ENCODE data around the gene SFT2D1.
"Not testable (repeated sequence)": the region's sequence is repeated elsewhere in the genome, so short reads cannot be mapped to it uniquely, and the experiment has no call there.

The SFT2D1 gene

GRCh38 chr6:166387642-166388289 is 45.4 kb upstream of the SFT2D1 start:
- no peak overlapping the region for H3K27ac ChIP-seq (ENCODE audit: low read length)
- H3K4me1 ChIP-seq (ENCODE audit: low read length) = no peaks in the 10 kb centered on the region
- no peaks in the 10 kb centered on the region for H4K20me1 ChIP-seq (ENCODE audit: insufficient read depth, low read length)
- DNase-seq = no peak
- no peak overlapping the region for H3K4me3 ChIP-seq (ENCODE audit: low read length)
- no peaks in the 10 kb centered on the region for H3K27me3 ChIP-seq (replicated peaks; ENCODE audit: insufficient read depth, low read length)
- no peaks in the 10 kb centered on the region for H3K79me2 ChIP-seq (ENCODE audit: low read length)
- H2AFZ ChIP-seq (ENCODE audit: low read length) = no peak overlapping the region
- H3K9me2 ChIP-seq (replicated peaks; ENCODE audit: insufficient read depth, low read length) = no peaks in the 10 kb centered on the region
- no peak overlapping the region for H3K9ac ChIP-seq (ENCODE audit: low read length)
- no peaks in the 10 kb centered on the region for H3K36me3 ChIP-seq (replicated peaks; ENCODE audit: insufficient read depth, low read length)
- peaks cover 5% of the 10 kb centered on the region; the same call in 1 of the 2 replicates for H3F3A ChIP-seq (ENCODE audit: insufficient read depth, low read length)
- no peak overlapping the region for H3K4me2 ChIP-seq (ENCODE audit: low read depth, low read length)
- H3K9me3 ChIP-seq (replicated peaks; ENCODE audit: insufficient read depth, low read length) = no peaks in the 10 kb centered on the region
- TF ChIP-seq EZH2 (optimal IDR thresholded peaks at IDR 0.05; ENCODE audit: low read depth, low read length) (no peak), EZH2phosphoT487 (IDR thresholded peaks at IDR 0.05; ENCODE audit: low read length) (no peak), CTCF (IDR thresholded peaks at IDR 0.05; ENCODE audit: low read length) (no peak)

- not testable (repeated sequence) for H2AFZ ChIP-seq (ENCODE audit: low read length); H3K9me2 ChIP-seq (replicated peaks; ENCODE audit: insufficient read depth, low read length)
These were observed 44.8 kb upstream of the SFT2D1 start for GRCh38 chr6:166387098-166387497.

GRCh38 chr6:166386111-166386510 is 43.8 kb upstream of the SFT2D1 start:
- H3K9me2 ChIP-seq (replicated peaks; ENCODE audit: insufficient read depth, low read length) = no peaks in the 10 kb centered on the region
- H3K27ac ChIP-seq (ENCODE audit: low read length) = no peak overlapping the region
- H3F3A ChIP-seq (ENCODE audit: insufficient read depth, low read length) = peaks cover 5% of the 10 kb centered on the region; the same call in 1 of the 2 replicates
- H3K36me3 ChIP-seq (replicated peaks; ENCODE audit: insufficient read depth, low read length) = no peaks in the 10 kb centered on the region
- no peak overlapping the region for H3K4me2 ChIP-seq (ENCODE audit: low read depth, low read length)
- no peaks in the 10 kb centered on the region for H3K9me3 ChIP-seq (replicated peaks; ENCODE audit: insufficient read depth, low read length)
- no peak overlapping the region for H3K4me3 ChIP-seq (ENCODE audit: low read length)
- H3K4me1 ChIP-seq (ENCODE audit: low read length) = no peaks in the 10 kb centered on the region
- H3K27me3 ChIP-seq (replicated peaks; ENCODE audit: insufficient read depth, low read length) = no peaks in the 10 kb centered on the region
- no peaks in the 10 kb centered on the region for H4K20me1 ChIP-seq (ENCODE audit: insufficient read depth, low read length)
- no peak for DNase-seq
- H3K79me2 ChIP-seq (ENCODE audit: low read length) = peaks cover 9% of the 10 kb centered on the region
- TF ChIP-seq EZH2phosphoT487 (IDR thresholded peaks at IDR 0.05; ENCODE audit: low read length) = no peak
- no peak for TF ChIP-seq CTCF (IDR thresholded peaks at IDR 0.05; ENCODE audit: low read length)
- H2AFZ ChIP-seq (ENCODE audit: low read length) = no peak overlapping the region
- H3K9ac ChIP-seq (ENCODE audit: low read length) = no peak overlapping the region

More at GRCh38 chr6:166387098-166387497, 44.8 kb upstream of the SFT2D1 start:
- not testable (repeated sequence) for H3K9ac ChIP-seq (ENCODE audit: low read length); DNase-seq; H3K27me3 ChIP-seq (replicated peaks; ENCODE audit: insufficient read depth, low read length); H3K27ac ChIP-seq (ENCODE audit: low read length); H3K4me1 ChIP-seq (ENCODE audit: low read length); H3K36me3 ChIP-seq (replicated peaks; ENCODE audit: insufficient read depth, low read length); H3K9me3 ChIP-seq (replicated peaks; ENCODE audit: insufficient read depth, low read length); H3K4me3 ChIP-seq (ENCODE audit: low read length); H4K20me1 ChIP-seq (ENCODE audit: insufficient read depth, low read length); H3K4me2 ChIP-seq (ENCODE audit: low read depth, low read length); H3F3A ChIP-seq (ENCODE audit: insufficient read depth, low read length); H3K79me2 ChIP-seq (ENCODE audit: low read length)

GRCh38 chr6:166383802-166384363 is 41.5 kb upstream of the SFT2D1 start:
- H3K9me2 ChIP-seq (replicated peaks; ENCODE audit: insufficient read depth, low read length); H3K9me3 ChIP-seq (replicated peaks; ENCODE audit: insufficient read depth, low read length); H3K27me3 ChIP-seq (replicated peaks; ENCODE audit: insufficient read depth, low read length); H3F3A ChIP-seq (ENCODE audit: insufficient read depth, low read length); H4K20me1 ChIP-seq (ENCODE audit: insufficient read depth, low read length); H3K4me1 ChIP-seq (ENCODE audit: low read length); H3K36me3 ChIP-seq (replicated peaks; ENCODE audit: insufficient read depth, low read length): not testable (repeated sequence)
- Histone ChIP-seq H3K79me2 (ENCODE audit: low read length) (peaks cover 31% of the 10 kb centered on the region), H3K27ac (ENCODE audit: low read length) (peak overlapping the region; percentile 89), H3K9ac (ENCODE audit: low read length) (peak overlapping the region; percentile 71), H3K4me3 (ENCODE audit: low read length) (peak overlapping the region; percentile 69), H2AFZ (ENCODE audit: low read length) (peak overlapping the region; percentile 30; the same call in 1 of the 2 replicates), H3K4me2 (ENCODE audit: low read depth, low read length) (peak overlapping the region; percentile 68; the same call in 1 of the 2 replicates)
- TF ChIP-seq CTCF (IDR thresholded peaks at IDR 0.05; ENCODE audit: low read length) = peak; percentile 9
- DNase-seq = peak; percentile 66
